COR-L47 (cell line): Measurements from ENCODE around the gene SWI5.

ENCODE experiments used
- DNase-seq: peaks from one replicate; lab custom pipeline; 2025; lab: John Stamatoyannopoulos, UW

Gene SWI5

DNA sequence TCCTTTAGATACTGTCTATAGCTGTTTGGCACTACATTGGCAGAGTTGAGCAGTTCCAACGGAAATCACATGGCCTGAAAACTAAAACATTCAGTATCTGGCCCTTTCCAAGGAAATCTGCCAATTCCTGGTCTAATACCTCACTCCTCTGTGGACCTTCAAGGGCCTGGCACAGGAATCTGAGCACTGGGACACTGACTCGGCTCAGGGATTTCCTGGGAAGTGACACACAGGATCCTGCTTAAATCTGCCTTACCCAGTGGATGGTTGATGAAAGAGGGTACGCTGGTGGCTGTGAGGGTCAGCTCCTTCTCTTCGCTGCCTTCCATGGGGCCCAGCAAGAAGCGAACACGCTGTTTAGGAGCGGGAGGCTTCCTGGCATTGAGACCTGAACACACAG, 45.3 kb downstream of the SWI5 start:
- no peak for DNase-seq

GRCh38 chr9:128321879-128322403, 45.9 kb downstream of the SWI5 start:
- DNase-seq: no peak

DNA sequence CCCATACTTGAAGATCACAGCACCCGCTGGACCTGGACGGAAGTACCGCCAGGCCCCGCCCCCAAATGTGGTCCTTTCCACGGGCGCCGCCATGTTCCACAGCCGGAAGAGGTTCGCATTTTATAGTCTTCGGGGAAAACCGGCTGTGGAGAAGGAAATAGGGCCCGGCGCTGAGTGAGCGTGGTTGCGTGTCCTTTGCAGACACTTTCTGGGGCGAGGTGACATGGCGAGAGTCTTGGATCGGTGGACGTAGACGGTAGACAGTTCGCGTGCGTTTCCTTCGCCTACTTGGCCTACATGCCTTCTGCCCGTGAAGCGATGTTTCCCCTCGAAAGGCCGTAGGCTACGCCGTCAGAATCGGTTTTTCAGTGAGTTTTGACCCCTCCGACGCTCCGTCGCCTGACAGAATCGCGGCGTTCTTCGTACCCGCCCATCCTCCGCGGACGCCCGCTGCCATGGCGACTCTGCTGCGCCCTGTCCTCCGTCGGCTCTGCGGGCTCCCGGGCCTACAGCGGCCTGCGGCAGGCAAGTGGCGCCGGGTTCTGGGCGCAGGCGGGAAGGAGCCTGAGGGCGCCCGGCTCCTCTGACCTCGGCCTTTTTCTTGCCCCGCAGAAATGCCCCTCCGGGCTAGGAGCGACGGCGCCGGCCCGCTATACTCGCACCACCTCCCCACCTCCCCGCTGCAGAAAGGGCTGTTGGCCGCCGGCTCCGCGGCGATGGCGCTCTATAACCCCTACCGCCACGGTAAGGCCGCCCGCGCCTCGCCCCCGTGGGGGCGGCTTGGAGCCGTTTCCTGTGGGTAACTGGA, 46.5 kb downstream of the SWI5 start, which contains the start of the genes COQ4 and TRUB2:
Gene COQ4 (plus strand): TSS at position 436 of the 808 bp plus-strand sequence. CDS start 20 bp downstream, at position 456.
Gene TRUB2 (minus strand): TSS at position 44 of the 808 bp plus-strand sequence. CDS start 39 bp downstream, at position 5.
- peak; percentile 96 for DNase-seq

DNA sequence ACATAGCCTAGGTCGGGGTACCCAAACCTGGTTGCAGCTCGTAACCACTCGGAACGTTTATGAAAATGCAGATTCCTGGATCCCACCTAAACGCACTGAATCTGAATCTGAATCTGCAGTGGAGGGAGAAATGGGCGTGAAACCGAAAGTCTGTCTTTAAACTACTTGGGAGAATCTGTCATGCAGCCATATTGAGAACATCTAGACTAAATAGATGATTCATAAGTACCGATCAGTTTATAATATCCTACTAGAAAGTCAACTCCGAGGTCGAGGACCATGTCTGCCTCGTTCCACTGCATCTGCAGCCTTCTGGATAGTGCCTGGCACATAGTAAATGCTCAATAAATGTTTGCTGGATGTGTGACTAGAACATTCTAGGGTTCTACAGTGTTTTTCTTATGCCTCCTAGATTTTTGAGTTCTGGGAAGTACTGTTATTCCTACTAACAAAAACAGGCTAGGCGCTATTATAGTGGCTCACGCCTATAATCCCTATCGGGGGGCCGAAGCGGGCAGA, 47.2 kb downstream of the SWI5 start:
- no peak for DNase-seq

- DNase-seq: no peak
Measured at GRCh38 chr9:128323791-128324190, 47.7 kb downstream of the SWI5 start.

DNA sequence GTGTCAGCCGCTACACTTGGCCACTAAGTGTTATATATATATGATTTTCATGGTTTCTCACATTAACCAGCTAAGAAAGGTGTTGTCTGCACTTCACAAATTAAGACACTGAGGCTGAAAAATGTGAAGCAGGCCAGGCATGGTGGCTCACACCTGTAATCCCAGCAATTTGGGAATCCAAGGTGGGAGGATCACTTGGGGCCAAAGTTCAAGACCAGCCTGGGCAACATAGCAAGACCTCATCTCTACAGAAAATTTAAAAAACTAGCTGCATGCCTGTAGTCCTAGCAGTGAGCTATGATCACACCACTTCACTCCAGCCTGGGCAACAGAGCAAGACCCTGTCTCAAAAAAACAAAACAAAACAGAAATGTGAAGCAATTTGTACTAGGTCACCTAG, 48.3 kb downstream of the SWI5 start:
- no peak for DNase-seq

DNA sequence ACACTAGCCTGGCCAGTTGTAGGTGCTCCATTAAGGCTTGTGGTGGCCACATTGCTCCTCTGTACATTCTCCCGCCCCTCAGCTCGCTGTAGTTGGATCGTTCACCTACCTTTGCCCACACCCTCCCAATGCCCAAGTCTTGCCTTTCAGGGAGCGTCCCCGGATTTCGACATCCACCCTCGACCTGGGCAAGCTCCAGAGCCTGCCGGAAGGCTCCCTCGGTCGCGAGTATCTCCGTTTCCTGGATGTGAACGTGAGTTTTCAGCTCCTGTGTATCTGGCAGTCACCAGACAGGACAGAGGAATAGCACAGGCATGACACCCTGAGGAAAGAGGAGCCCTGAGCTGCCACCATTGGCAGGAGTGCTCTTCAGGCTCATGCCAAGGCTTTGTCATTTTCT, 49.6 kb downstream of the SWI5 start:
- no peak for DNase-seq

DNA sequence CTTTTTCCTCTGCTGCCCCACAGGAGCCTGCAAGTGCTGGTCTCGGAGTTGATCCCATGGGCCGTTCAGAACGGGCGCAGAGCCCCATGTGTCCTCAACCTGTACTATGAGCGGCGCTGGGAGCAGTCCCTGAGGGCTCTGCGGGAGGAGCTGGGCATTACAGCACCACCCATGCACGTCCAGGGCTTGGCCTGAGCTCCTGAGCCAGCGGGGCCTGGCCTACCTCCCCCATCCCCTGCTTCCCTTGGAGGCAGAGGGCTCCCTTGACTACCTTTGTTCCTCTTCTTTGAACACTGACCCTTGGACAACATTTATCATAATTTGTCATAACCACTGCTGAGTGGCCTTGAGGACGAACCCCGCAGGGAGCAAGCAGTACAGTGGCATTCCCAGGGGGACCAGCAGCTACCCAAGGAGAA, 57.4 kb downstream of the SWI5 start:
- no peak for DNase-seq

- DNase-seq: no peak
Measured at GRCh38 chr9:128335161-128335560, 59.1 kb downstream of the SWI5 start.

DNA sequence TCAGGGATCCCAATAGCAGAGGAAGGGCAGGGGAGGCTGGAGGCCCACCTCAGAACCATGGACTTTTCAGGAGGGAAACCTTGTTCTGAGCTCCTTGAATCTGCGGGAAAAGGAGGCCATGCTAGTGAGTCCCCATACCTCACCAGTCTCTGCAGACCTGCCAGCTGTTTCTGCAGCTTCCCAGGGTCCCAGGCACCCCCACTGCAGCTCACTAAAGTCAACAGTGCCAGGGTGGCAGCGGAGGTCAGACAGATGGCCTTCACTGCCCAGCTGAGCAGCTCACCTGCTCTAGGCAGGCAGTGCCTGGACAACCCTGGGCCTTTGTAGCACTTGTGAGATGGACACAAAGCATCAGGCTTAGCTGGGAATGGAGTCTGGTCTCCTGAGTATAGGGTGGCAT, 59.8 kb downstream of the SWI5 start:
- no peak for DNase-seq

- no peak for DNase-seq
Measured at GRCh38 chr9:128337936-128338335, 61.9 kb downstream of the SWI5 start.
